K562 (cell line): ENCODE measurements around the gene CNN3. TPM values are rescaled to one million over a fixed set of nuclear protein-coding genes. Genes with fewer than 3 reads are reported as not detected.

Experiments
- ATAC-seq: fragments of 200-7000 bp; cut with Tn5 transposase; 3 replicates; pipeline ENCODE4 v1.9.1; 2020; ENCODE audit warnings: moderate library complexity
- BruUV-seq: library from RNA; stranded (reverse); fragments of 400-500 nt; replicated peaks from 2 replicates; lab custom pipeline; 2021; lab: Mats Ljungman, UMichigan
- CTCF ChIA-PET: fragments of 300-600 bp; formaldehyde crosslinking; extraction: SDS; loops from one replicate; lab custom pipeline; 2021; ENCODE audit warnings: low intra/inter-chr PET ratio; lab: Yijun Ruan, JAX
- POLR2A ChIA-PET: fragments of 300-600, 350-650 bp; sonication (Branson Sonifier 250); formaldehyde crosslinking; extraction: SDS; loops from one replicate; lab custom pipeline; 2021; ENCODE audit warnings: antibody characterized with exemption, inconsistent platforms; lab: Yijun Ruan, JAX
- DNase-seq, 4 experiments: peaks; one replicate each; pipeline versions ENCODE4 v3.0.0 to v3.0.0-alpha.2; 2011 to 2018; ENCODE audit warnings: low spot score in 3 of 4, mixed read lengths in 3 of 4; ENCODE audit errors: extremely low read depth in 1 of 4
- FAIRE-seq: peaks from 2 replicates; lab custom pipeline; 2011; peaks lifted over from hg19 to GRCh38; lab: Jason Lieb, UNC
- H2AFZ ChIP-seq: 2 replicates; pipeline ENCODE4 v1.6.0; 2011; ENCODE audit warnings: low read depth, low read length, control low read depth, inconsistent platforms
- H3K27ac ChIP-seq: fragments of 200-600 bp; 3 replicates; pipeline ENCODE4 v1.8.0; 2011; ENCODE audit warnings: low read depth, mild to moderate bottlenecking, control low read depth, inconsistent platforms, low read length, moderate library complexity, mixed read lengths; ENCODE audit errors: extremely low read depth
- H3K27me3 ChIP-seq, 2 experiments: fragments of 300-600 bp in 1 of 2; 2 replicates in 1 of 2; 3 replicates in 1 of 2; pipeline versions ENCODE4 v1.6.0 to v1.8.0; 2011; ENCODE audit warnings: inconsistent platforms in 2 of 2, low read length in 2 of 2, mild to moderate bottlenecking in 1 of 2, mixed read lengths in 1 of 2, moderate library complexity in 1 of 2; ENCODE audit not compliant: control insufficient read depth in 2 of 2, insufficient read depth in 2 of 2
- H3K36me3 ChIP-seq: fragments of 300-600 bp; 3 replicates; pipeline ENCODE4 v1.8.0; 2011; ENCODE audit warnings: mild to moderate bottlenecking, low read length, inconsistent platforms; ENCODE audit not compliant: control insufficient read depth, insufficient read depth
- H3K4me1 ChIP-seq, 2 experiments: fragments of 200-600 bp in 1 of 2; replicated peaks in 1 of 2; 2 replicates in 1 of 2; 3 replicates in 1 of 2; pipeline versions ENCODE4 v1.5.1 to v1.8.0; 2011; ENCODE audit warnings: inconsistent platforms in 2 of 2, low read length in 2 of 2, mild to moderate bottlenecking in 1 of 2, mixed read lengths in 1 of 2, moderate library complexity in 1 of 2; ENCODE audit not compliant: control insufficient read depth in 2 of 2, insufficient read depth in 2 of 2
- H3K4me2 ChIP-seq: 2 replicates; pipeline ENCODE4 v1.6.1; 2011; ENCODE audit warnings: low read length, control low read depth, inconsistent platforms, mixed read lengths; ENCODE audit not compliant: insufficient read depth
- H3K4me3 ChIP-seq: fragments of 200-600 bp; sonication (generic), shearing (Covaris generic); 2 replicates; pipeline ENCODE4 v1.5.1; 2016; ENCODE audit warnings: control low read depth, inconsistent platforms
- H3K79me2 ChIP-seq: fragments of 200-600 bp; 3 replicates; pipeline ENCODE4 v1.8.0; 2011; ENCODE audit warnings: low read length, inconsistent platforms; ENCODE audit not compliant: control insufficient read depth, insufficient read depth
- H3K9ac ChIP-seq, 2 experiments: 2 replicates each; pipeline versions ENCODE4 v1.6.0 to v1.6.1; 2011; ENCODE audit warnings: low read depth in 2 of 2, low read length in 2 of 2, control low read depth in 1 of 2, inconsistent platforms in 1 of 2, mild to moderate bottlenecking in 1 of 2, mixed read lengths in 1 of 2; ENCODE audit not compliant: insufficient read depth in 1 of 2
- H3K9me1 ChIP-seq: one replicate; pipeline ENCODE4 v1.6.0; 2011; ENCODE audit warnings: inconsistent platforms, mild to moderate bottlenecking, low read length, moderate library complexity; ENCODE audit not compliant: control insufficient read depth, insufficient read depth
- H3K9me3 ChIP-seq: replicated peaks from 2 replicates; pipeline ENCODE4 v1.5.1; 2011; ENCODE audit warnings: low read depth, low read length, inconsistent platforms; ENCODE audit not compliant: control insufficient read depth, insufficient read depth
- H4K20me1 ChIP-seq: replicated peaks from 2 replicates; pipeline ENCODE4 v1.6.1; 2011; ENCODE audit warnings: low read length, inconsistent platforms, mixed read lengths; ENCODE audit not compliant: control insufficient read depth, insufficient read depth
- CTCFL ChIP-seq: IDR thresholded peaks from 2 replicates; pipeline ENCODE4 v1.6.1; 2011; ENCODE audit warnings: borderline replicate concordance, low read depth, mild to moderate bottlenecking, moderate library complexity, low read length; ENCODE audit not compliant: insufficient read depth, poor library complexity, severe bottlenecking
- MED1 ChIP-seq: sonication (generic); formaldehyde crosslinking; IDR thresholded peaks from 2 replicates; pipeline ENCODE4 v1.8.1; 2023; ENCODE audit warnings: missing genetic modification reagents, borderline replicate concordance
- NR0B1 ChIP-seq: fragments of 450-650 bp; IDR thresholded peaks from one replicate; pipeline ENCODE4 v1.6.1; 2018; ENCODE audit warnings: mild to moderate bottlenecking, moderate library complexity; ENCODE audit not compliant: partially characterized antibody
- RBFOX2 ChIP-seq: fragments of 200-400 bp; formaldehyde crosslinking; IDR thresholded peaks from 2 replicates; pipeline ENCODE4 v1.6.1; 2017; ENCODE audit warnings: low read depth, mild to moderate bottlenecking, low read length, moderate library complexity
- SMARCB1 ChIP-seq: IDR thresholded peaks from 2 replicates; pipeline ENCODE4 v1.6.1; 2011; ENCODE audit warnings: improper control_type of control experiment, low read depth; ENCODE audit not compliant: insufficient read length
- WGBS: fragments of 100-300 bp; shearing (Covaris generic); methylation state at CpG from one replicate; pipeline ENCODE4 v1.1.6; 2016; ENCODE audit warnings: low coverage, mixed read lengths; ENCODE audit not compliant: insufficient coverage; ENCODE audit errors: missing lambda C conversion rate; 5-methylcytosine and 5-hydroxymethylcytosine counted together
- in situ Hi-C: fragments of 300-500 bp; cut with MboI; formaldehyde crosslinking; loops from 4 replicates; pipeline ENCODE4 v1.15.0; 2018; ENCODE audit warnings: inconsistent platforms, mixed read lengths
- intact Hi-C: fragments of 100-400 bp; cut with micrococcal nuclease; formaldehyde crosslinking; loops from 2 replicates; pipeline ENCODE4 v1.14.2; 2022
- polyA plus RNA-seq, 8 experiments: library from polyadenylated mRNA; depleted of rRNA in 4 of 8; stranded (reverse) in 5 of 8; unstranded in 3 of 8; fragments of >200 nt; fragmentation: Nextera tagmentation in 2 of 8; fragmentation: Illumina TruSeq in 1 of 8; extraction: Ambion mirVana in 2 of 8; extraction: Trizol in 1 of 8; gene quantifications; 2 replicates each; pipeline versions ENCODE4 v1.2.1 to v1.2.3, GENCODE V29; 2011 to 2014; ENCODE audit warnings: inconsistent platforms in 1 of 8, missing spikeins in 1 of 8
- total RNA-seq, 7 experiments: library from RNA; depleted of rRNA in 6 of 7; stranded (reverse); fragments of >200 nt in 6 of 7; fragmentation: Illumina TruSeq in 2 of 7; extraction: Trizol in 2 of 7; gene quantifications; 2 replicates each; pipeline versions ENCODE4 v1.2.1 to v1.2.3, GENCODE V29; 2011 to 2021; ENCODE audit warnings: low replicate concordance in 1 of 7

The CNN3 gene
- total and polyA plus RNA-seq, 9 of the 15 experiments (the other 6 are each of a cell fraction or from before 2014, with no cell fraction given) = 0.06 to 0.62 (median 0.18) TPM; not detected in 4

- Histone ChIP-seq H3K79me2 (no peaks in the 10 kb centered on the region), H3K9me1 (no peaks in the 10 kb centered on the region), H3K9me3 (no peaks in the 10 kb centered on the region), H3K27ac (no peak overlapping the region), H3K36me3 (no peaks in the 10 kb centered on the region), H3K4me1 (no peaks in the 10 kb centered on the region), H4K20me1 (no peaks in the 10 kb centered on the region), H3K27me3 (peaks cover 4 to 10% of the 10 kb centered on the region in 2 experiments; a peak in 3 of 5 replicates), H2AFZ (no peak overlapping the region), H3K9ac (no peak overlapping the region), H3K4me3 (no peak overlapping the region), H3K4me2 (no peak overlapping the region)
- DNase-seq (no peak), ATAC-seq (no peak), FAIRE-seq (no peak)
- intact Hi-C loops = no loop called here
- WGBS = 0% methylated on average over 1 of the region's 1 CpG
- ChIA-PET POLR2A (no interaction called here), CTCF (no interaction called here)
- TF ChIP-seq MED1 (CRISPR knock-in tag) = no peak
- in situ Hi-C loops = no loop called here
- BruUV-seq = no TSS peak
Measured at GRCh38 chr1:94947437-94947836, 20.5 kb upstream of the CNN3 start.

- 0% methylated on average over 3 of the region's 3 CpGs for WGBS
- H3K4me1 ChIP-seq = no peaks in the 10 kb centered on the region
- ChIA-PET CTCF (no interaction called here), POLR2A (interaction anchor here (0.6 kb wide), 1 partner anchor 38 kb away, joined by 3 read pairs; no protein-coding TSS in a partner anchor)
- ATAC-seq (no peak), DNase-seq (no peak), FAIRE-seq (no peak)
- no peaks in the 10 kb centered on the region for H3K36me3 ChIP-seq
- H3K9me3 ChIP-seq = no peaks in the 10 kb centered on the region
- H3K9ac ChIP-seq = no peak overlapping the region
- H3K27me3 ChIP-seq = peaks cover 8 to 10% of the 10 kb centered on the region in 2 experiments; a peak in 3 of 5 replicates
- intact Hi-C loops (no loop called here), in situ Hi-C loops (no loop called here)
- no peaks in the 10 kb centered on the region for H3K79me2 ChIP-seq
- no TSS peak for BruUV-seq
- H2AFZ ChIP-seq = no peak overlapping the region
- H3K27ac ChIP-seq = no peak overlapping the region
- H4K20me1 ChIP-seq = no peaks in the 10 kb centered on the region
- TF ChIP-seq CTCFL = no peak
- no peak for TF ChIP-seq NR0B1
- TF ChIP-seq RBFOX2 = no peak
- TF ChIP-seq SMARCB1 = no peak
- H3K4me2 ChIP-seq = no peak overlapping the region
- H3K4me3 ChIP-seq = no peak overlapping the region
- H3K9me1 ChIP-seq = no peaks in the 10 kb centered on the region
Measured at GRCh38 chr1:94946886-94947285, 20.0 kb upstream of the CNN3 start.
